Activated naive CD4-positive, alpha-beta T cell treated with anti-CD3 and anti-CD28 coated beads, Interleukin-2, amount 10 ng/mL, durations not matched to agents 7 days and 5 days (primary cell): Measurements from ENCODE around the gene FBXO15.
A peak's percentile ranks its signal among the peaks of the same experiment; 100 is the strongest.

Experiments used
- CTCF ChIA-PET: fragments of 350-600 bp; sonication (Branson Sonifier 250); formaldehyde crosslinking; loops from one replicate; lab custom pipeline; 2021; ENCODE audit warnings: antibody characterized with exemption; lab: Charles Lee
- DNase-seq: peaks from one replicate; pipeline ENCODE4 v3.0.0-alpha.2; 2020
- H3K27ac Mint-ChIP-seq: one replicate; pipeline ENCODE4 v1.8.0; 2021; ENCODE audit warnings: mild to moderate bottlenecking, moderate library complexity, mixed read lengths
- H3K27me3 Mint-ChIP-seq: one replicate; pipeline ENCODE4 v1.8.0; 2021; ENCODE audit warnings: mild to moderate bottlenecking, mixed read lengths
- H3K36me3 Mint-ChIP-seq: one replicate; pipeline ENCODE4 v1.8.0; 2021; ENCODE audit warnings: mixed read lengths
- H3K4me1 Mint-ChIP-seq: one replicate; pipeline ENCODE4 v1.8.0; 2021; ENCODE audit warnings: mixed read lengths
- H3K4me3 Mint-ChIP-seq: one replicate; pipeline ENCODE4 v1.8.0; 2021; ENCODE audit warnings: mild to moderate bottlenecking, moderate library complexity, mixed read lengths
- H3K9me3 Mint-ChIP-seq: one replicate; pipeline ENCODE4 v1.8.0; 2021; ENCODE audit warnings: mixed read lengths

FBXO15 gene

GRCh38 chr18:74173434-74173750 lies 25.8 kb upstream of the FBXO15 start:
- H3K27me3 Mint-ChIP-seq: peaks cover 32% of the 10 kb centered on the region
- CTCF ChIA-PET: no interaction called here

GRCh38 chr18:74172697-74173433 lies 25.2 kb upstream of the FBXO15 start:
- Mint-ChIP-seq H3K4me3 (no peak overlapping the region), H3K4me1 (no peaks in the 10 kb centered on the region), H3K27me3 (peaks cover 32% of the 10 kb centered on the region), H3K36me3 (no peaks in the 10 kb centered on the region), H3K9me3 (no peaks in the 10 kb centered on the region), H3K27ac (no peak overlapping the region)
- DNase-seq: no peak
- CTCF ChIA-PET: no interaction called here

More at GRCh38 chr18:74173434-74173750, 25.8 kb upstream of the FBXO15 start:
- H3K27ac Mint-ChIP-seq: no peak overlapping the region
- H3K4me3 Mint-ChIP-seq: no peak overlapping the region
- H3K9me3 Mint-ChIP-seq: no peaks in the 10 kb centered on the region
- no peak for DNase-seq
- no peaks in the 10 kb centered on the region for H3K4me1 Mint-ChIP-seq
- no peaks in the 10 kb centered on the region for H3K36me3 Mint-ChIP-seq

- Mint-ChIP-seq H3K36me3 (no peaks in the 10 kb centered on the region), H3K27me3 (peaks cover 30% of the 10 kb centered on the region), H3K4me3 (no peak overlapping the region), H3K27ac (no peak overlapping the region), H3K9me3 (no peaks in the 10 kb centered on the region), H3K4me1 (no peaks in the 10 kb centered on the region)
- no peak for DNase-seq
- CTCF ChIA-PET: no interaction called here
Measured at GRCh38 chr18:74171910-74172606, 24.4 kb upstream of the FBXO15 start.

GRCh38 chr18:74166386-74166785 lies 18.8 kb upstream of the FBXO15 start:
- DNase-seq: no peak
- Mint-ChIP-seq H3K4me3 (no peak overlapping the region), H3K27ac (no peak overlapping the region), H3K4me1 (no peaks in the 10 kb centered on the region), H3K27me3 (peaks cover 3% of the 10 kb centered on the region), H3K36me3 (peaks cover 5% of the 10 kb centered on the region), H3K9me3 (no peaks in the 10 kb centered on the region)
- CTCF ChIA-PET: interaction anchor here (1.2 kb wide), 1 partner anchor 12 kb away, joined by 3 read pairs; no protein-coding TSS in a partner anchor

GRCh38 chr18:74163019-74163660 lies 15.5 kb upstream of the FBXO15 start:
- no peak for DNase-seq
- H3K27me3 Mint-ChIP-seq: no peaks in the 10 kb centered on the region
- peaks cover 19% of the 10 kb centered on the region for H3K36me3 Mint-ChIP-seq
- H3K4me1 Mint-ChIP-seq: no peaks in the 10 kb centered on the region
- no peak overlapping the region for H3K27ac Mint-ChIP-seq
- CTCF ChIA-PET: interaction anchor here (1.5 kb wide), 1 partner anchor 10 kb away, joined by 5 read pairs; no protein-coding TSS in a partner anchor
- H3K4me3 Mint-ChIP-seq: no peak overlapping the region
- no peaks in the 10 kb centered on the region for H3K9me3 Mint-ChIP-seq

- CTCF ChIA-PET: interaction anchor here (1.4 kb wide), 1 partner anchor 11 kb away, joined by 3 read pairs; no protein-coding TSS in a partner anchor
- H3K27ac Mint-ChIP-seq: no peak overlapping the region
- no peak for DNase-seq
- H3K4me1 Mint-ChIP-seq: peaks cover 28% of the 10 kb centered on the region
- H3K27me3 Mint-ChIP-seq: no peaks in the 10 kb centered on the region
- peaks cover 30% of the 10 kb centered on the region for H3K36me3 Mint-ChIP-seq
- no peaks in the 10 kb centered on the region for H3K9me3 Mint-ChIP-seq
- H3K4me3 Mint-ChIP-seq: no peak overlapping the region
Measured at GRCh38 chr18:74155276-74155675, 7.6 kb upstream of the FBXO15 start.

- H3K9me3 Mint-ChIP-seq: no peaks in the 10 kb centered on the region
- H3K36me3 Mint-ChIP-seq: peaks cover 33% of the 10 kb centered on the region
- no peak overlapping the region for H3K4me3 Mint-ChIP-seq
- CTCF ChIA-PET: interaction anchor here (1.0 to 1.4 kb wide), 2 partner anchors 12 to 17 kb away, joined by 3 read pairs; no protein-coding TSS in a partner anchor
- no peaks in the 10 kb centered on the region for H3K27me3 Mint-ChIP-seq
- DNase-seq: no peak
- H3K4me1 Mint-ChIP-seq: peaks cover 33% of the 10 kb centered on the region
- no peak overlapping the region for H3K27ac Mint-ChIP-seq
Measured at GRCh38 chr18:74154716-74155115, 7.1 kb upstream of the FBXO15 start.

GRCh38 chr18:74153793-74154192 lies 6.2 kb upstream of the FBXO15 start:
- Mint-ChIP-seq H3K9me3 (no peaks in the 10 kb centered on the region), H3K4me1 (peaks cover 42% of the 10 kb centered on the region), H3K4me3 (no peak overlapping the region), H3K36me3 (peaks cover 35% of the 10 kb centered on the region), H3K27me3 (no peaks in the 10 kb centered on the region), H3K27ac (no peak overlapping the region)
- DNase-seq: no peak
- CTCF ChIA-PET: interaction anchor here (0.6 to 1.4 kb wide), 6 partner anchors 13 to 416 kb away, joined by 3 to 5 read pairs (median 4); no protein-coding TSS in a partner anchor

- H3K27ac Mint-ChIP-seq: no peak overlapping the region
- no peak for DNase-seq
- H3K4me3 Mint-ChIP-seq: no peak overlapping the region
- H3K4me1 Mint-ChIP-seq: peaks cover 45% of the 10 kb centered on the region
- H3K27me3 Mint-ChIP-seq: no peaks in the 10 kb centered on the region
- CTCF ChIA-PET: interaction anchor here (0.6 to 1.4 kb wide), 7 partner anchors 9 to 417 kb away, joined by 3 to 5 read pairs (median 4); no protein-coding TSS in a partner anchor
- H3K9me3 Mint-ChIP-seq: no peaks in the 10 kb centered on the region
- peaks cover 34% of the 10 kb centered on the region for H3K36me3 Mint-ChIP-seq
Measured at GRCh38 chr18:74153377-74153776, 5.7 kb upstream of the FBXO15 start.

- peaks cover under 1% of the 10 kb centered on the region for H3K27me3 Mint-ChIP-seq
- H3K9me3 Mint-ChIP-seq: no peaks in the 10 kb centered on the region
- no peak for DNase-seq
- H3K4me3 Mint-ChIP-seq: no peak overlapping the region
- H3K27ac Mint-ChIP-seq: no peak overlapping the region
- H3K4me1 Mint-ChIP-seq: peaks cover 45% of the 10 kb centered on the region
- peaks cover 31% of the 10 kb centered on the region for H3K36me3 Mint-ChIP-seq
- CTCF ChIA-PET: interaction anchor here (0.7 to 1.4 kb wide), 6 partner anchors 9 to 90 kb away, joined by 3 to 5 read pairs (median 4); no protein-coding TSS in a partner anchor
Measured at GRCh38 chr18:74152857-74153256, 5.2 kb upstream of the FBXO15 start.

- CTCF ChIA-PET: interaction anchor here (1.1 to 1.4 kb wide), 4 partner anchors 10 to 90 kb away, joined by 3 to 5 read pairs (median 4); no protein-coding TSS in a partner anchor
- DNase-seq: no peak
- H3K9me3 Mint-ChIP-seq: no peaks in the 10 kb centered on the region
- no peak overlapping the region for H3K4me3 Mint-ChIP-seq
- H3K36me3 Mint-ChIP-seq: peaks cover 30% of the 10 kb centered on the region
- peaks cover 4% of the 10 kb centered on the region for H3K27me3 Mint-ChIP-seq
- H3K4me1 Mint-ChIP-seq: peaks cover 45% of the 10 kb centered on the region
- no peak overlapping the region for H3K27ac Mint-ChIP-seq
Measured at GRCh38 chr18:74152270-74152669, 4.6 kb upstream of the FBXO15 start.

GRCh38 chr18:74149878-74150277 lies 2.2 kb upstream of the FBXO15 start:
- Mint-ChIP-seq H3K4me1 (peaks cover 54% of the 10 kb centered on the region), H3K9me3 (no peaks in the 10 kb centered on the region), H3K36me3 (peaks cover 18% of the 10 kb centered on the region), H3K4me3 (peak overlapping the region; percentile 95), H3K27ac (no peak overlapping the region), H3K27me3 (peaks cover 4% of the 10 kb centered on the region)
- CTCF ChIA-PET: no interaction called here
- DNase-seq: no peak

- Mint-ChIP-seq H3K36me3 (peaks cover 18% of the 10 kb centered on the region), H3K27ac (peak overlapping the region; percentile 100), H3K4me3 (peak overlapping the region; percentile 95), H3K4me1 (peaks cover 54% of the 10 kb centered on the region), H3K9me3 (no peaks in the 10 kb centered on the region), H3K27me3 (peaks cover 4% of the 10 kb centered on the region)
- CTCF ChIA-PET: interaction anchor here (1.0 kb wide), 1 partner anchor 9 kb away, joined by 3 read pairs; no protein-coding TSS in a partner anchor
- peak; percentile 23 for DNase-seq
Measured at GRCh38 chr18:74148543-74149070, 973 bp upstream of the FBXO15 start.

- DNase-seq: no peak
- CTCF ChIA-PET: no interaction called here
- H3K4me3 Mint-ChIP-seq: peak overlapping the region; percentile 95
- H3K27ac Mint-ChIP-seq: peak overlapping the region; percentile 100
- H3K27me3 Mint-ChIP-seq: peaks cover 4% of the 10 kb centered on the region
- H3K4me1 Mint-ChIP-seq: peaks cover 45% of the 10 kb centered on the region
- H3K9me3 Mint-ChIP-seq: no peaks in the 10 kb centered on the region
- peaks cover 16% of the 10 kb centered on the region for H3K36me3 Mint-ChIP-seq
Measured at GRCh38 chr18:74147491-74147778, 199 bp downstream of the FBXO15 start.
